ENCODE data around the gene RADX.
A peak's percentile ranks its signal among the peaks of the same experiment; 100 is the strongest.

Gene RADX

GRCh38 chrX:106726485-106727437 lies 115.0 kb downstream of the RADX start, which contains the start of gene RNF128:
Gene RNF128, plus strand, starts transcription at chrX:106726701. Its CDS starts 213 bp downstream, at chrX:106726914.
- DNase-seq (ENCODE audit: low read depth): no peak
- peak within 1 kb of the TSS; percentile 52 for H3K4me3 ChIP-seq (ENCODE audit: low read length)
- no peak for TF ChIP-seq CTCF (conservative IDR thresholded peaks at IDR 0.05; ENCODE audit: low read depth, low read length)

- H3K4me3 ChIP-seq (ENCODE audit: low read length): no peak overlapping the region
- DNase-seq (ENCODE audit: low read depth): no peak
- no peak for TF ChIP-seq CTCF (conservative IDR thresholded peaks at IDR 0.05; ENCODE audit: low read depth, low read length)
Observed at GRCh38 chrX:106728337-106728736, 116.6 kb downstream of the RADX start.
